Measurements from ENCODE around the gene CCT3.

- TF ChIP-seq, protein P1, sequence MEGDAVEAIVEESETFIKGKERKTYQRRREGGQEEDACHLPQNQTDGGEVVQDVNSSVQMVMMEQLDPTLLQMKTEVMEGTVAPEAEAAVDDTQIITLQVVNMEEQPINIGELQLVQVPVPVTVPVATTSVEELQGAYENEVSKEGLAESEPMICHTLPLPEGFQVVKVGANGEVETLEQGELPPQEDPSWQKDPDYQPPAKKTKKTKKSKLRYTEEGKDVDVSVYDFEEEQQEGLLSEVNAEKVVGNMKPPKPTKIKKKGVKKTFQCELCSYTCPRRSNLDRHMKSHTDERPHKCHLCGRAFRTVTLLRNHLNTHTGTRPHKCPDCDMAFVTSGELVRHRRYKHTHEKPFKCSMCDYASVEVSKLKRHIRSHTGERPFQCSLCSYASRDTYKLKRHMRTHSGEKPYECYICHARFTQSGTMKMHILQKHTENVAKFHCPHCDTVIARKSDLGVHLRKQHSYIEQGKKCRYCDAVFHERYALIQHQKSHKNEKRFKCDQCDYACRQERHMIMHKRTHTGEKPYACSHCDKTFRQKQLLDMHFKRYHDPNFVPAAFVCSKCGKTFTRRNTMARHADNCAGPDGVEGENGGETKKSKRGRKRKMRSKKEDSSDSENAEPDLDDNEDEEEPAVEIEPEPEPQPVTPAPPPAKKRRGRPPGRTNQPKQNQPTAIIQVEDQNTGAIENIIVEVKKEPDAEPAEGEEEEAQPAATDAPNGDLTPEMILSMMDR (IDR thresholded peaks at IDR 0.05; ENCODE audit: insufficient read depth, low read length): no peak
- TF ChIP-seq POLR2AphosphoS5 (IDR thresholded peaks at IDR 0.05; ENCODE audit: low read depth) (no peak), SPI1 (IDR thresholded peaks at IDR 0.05; ENCODE audit: borderline replicate concordance, low read depth) (no peak)
- TF ChIP-seq, protein P2, sequence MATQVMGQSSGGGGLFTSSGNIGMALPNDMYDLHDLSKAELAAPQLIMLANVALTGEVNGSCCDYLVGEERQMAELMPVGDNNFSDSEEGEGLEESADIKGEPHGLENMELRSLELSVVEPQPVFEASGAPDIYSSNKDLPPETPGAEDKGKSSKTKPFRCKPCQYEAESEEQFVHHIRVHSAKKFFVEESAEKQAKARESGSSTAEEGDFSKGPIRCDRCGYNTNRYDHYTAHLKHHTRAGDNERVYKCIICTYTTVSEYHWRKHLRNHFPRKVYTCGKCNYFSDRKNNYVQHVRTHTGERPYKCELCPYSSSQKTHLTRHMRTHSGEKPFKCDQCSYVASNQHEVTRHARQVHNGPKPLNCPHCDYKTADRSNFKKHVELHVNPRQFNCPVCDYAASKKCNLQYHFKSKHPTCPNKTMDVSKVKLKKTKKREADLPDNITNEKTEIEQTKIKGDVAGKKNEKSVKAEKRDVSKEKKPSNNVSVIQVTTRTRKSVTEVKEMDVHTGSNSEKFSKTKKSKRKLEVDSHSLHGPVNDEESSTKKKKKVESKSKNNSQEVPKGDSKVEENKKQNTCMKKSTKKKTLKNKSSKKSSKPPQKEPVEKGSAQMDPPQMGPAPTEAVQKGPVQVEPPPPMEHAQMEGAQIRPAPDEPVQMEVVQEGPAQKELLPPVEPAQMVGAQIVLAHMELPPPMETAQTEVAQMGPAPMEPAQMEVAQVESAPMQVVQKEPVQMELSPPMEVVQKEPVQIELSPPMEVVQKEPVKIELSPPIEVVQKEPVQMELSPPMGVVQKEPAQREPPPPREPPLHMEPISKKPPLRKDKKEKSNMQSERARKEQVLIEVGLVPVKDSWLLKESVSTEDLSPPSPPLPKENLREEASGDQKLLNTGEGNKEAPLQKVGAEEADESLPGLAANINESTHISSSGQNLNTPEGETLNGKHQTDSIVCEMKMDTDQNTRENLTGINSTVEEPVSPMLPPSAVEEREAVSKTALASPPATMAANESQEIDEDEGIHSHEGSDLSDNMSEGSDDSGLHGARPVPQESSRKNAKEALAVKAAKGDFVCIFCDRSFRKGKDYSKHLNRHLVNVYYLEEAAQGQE (IDR thresholded peaks at IDR 0.05; ENCODE audit: insufficient replicate concordance, low read depth): no peak
Observed at GRCh38 chr1:156293895-156294294, 44.2 kb downstream of the CCT3 start.

All from HL-60 (cell line).